CD14-positive monocyte (primary cell): ENCODE measurements around the gene RANBP10. TPM values are rescaled to one million over a fixed set of nuclear protein-coding genes. Genes with fewer than 3 reads are reported as not detected.

Experiments
- DNase-seq, 3 donors: peaks; one replicate each; pipeline ENCODE4 v3.0.0-alpha.2; 2011 to 2022
- H2AFZ ChIP-seq: 2 replicates; pipeline ENCODE4 v1.6.0; 2012; ENCODE audit warnings: mild to moderate bottlenecking, low read depth, low read length, inconsistent platforms; ENCODE audit not compliant: insufficient read depth, poor library complexity, severe bottlenecking
- H3K27ac ChIP-seq, 2 donors: 1 replicate in 1 of 2; 2 replicates in 1 of 2; pipeline ENCODE4 v1.5.1; 2012 to 2013; ENCODE audit warnings: low read length in 2 of 2, control low read depth in 1 of 2, inconsistent platforms in 1 of 2, low read depth in 1 of 2, mild to moderate bottlenecking in 1 of 2
- H3K27me3 ChIP-seq, 2 donors: one replicate each; pipeline versions ENCODE4 v1.6.0 to v1.6.1; 2011 to 2013; ENCODE audit warnings: low read length in 2 of 2; ENCODE audit not compliant: control insufficient read depth in 2 of 2, insufficient read depth in 2 of 2
- H3K36me3 ChIP-seq, 2 donors: replicated peaks in 1 of 2; 1 replicate in 1 of 2; 2 replicates in 1 of 2; pipeline versions ENCODE4 v1.5.1 to v1.6.1; 2012 to 2013; ENCODE audit warnings: low read length in 2 of 2, control low read depth in 1 of 2, inconsistent platforms in 1 of 2, mild to moderate bottlenecking in 1 of 2; ENCODE audit not compliant: insufficient read depth in 2 of 2, control insufficient read depth in 1 of 2
- H3K4me1 ChIP-seq, 2 donors: 1 replicate in 1 of 2; 2 replicates in 1 of 2; pipeline versions ENCODE4 v1.5.1 to v1.6.1; 2012 to 2013; ENCODE audit warnings: low read length in 2 of 2, control low read depth in 1 of 2, inconsistent platforms in 1 of 2, mild to moderate bottlenecking in 1 of 2, moderate library complexity in 1 of 2; ENCODE audit not compliant: insufficient read depth in 2 of 2, control insufficient read depth in 1 of 2
- H3K4me2 ChIP-seq: replicated peaks from 2 replicates; pipeline ENCODE3; 2012; ENCODE audit warnings: low read length, moderate library complexity, mild to moderate bottlenecking; ENCODE audit not compliant: poor library complexity, severe bottlenecking; ENCODE audit errors: extremely low read depth
- H3K4me3 ChIP-seq, 3 experiments: fragments of 200-600 bp in 1 of 3; sonication (generic) in 1 of 3; replicated peaks in 1 of 3; 1 replicate in 2 of 3; 2 replicates in 1 of 3; pipeline ENCODE4 v1.5.1; 2011 to 2013; ENCODE audit warnings: low read length in 3 of 3, mild to moderate bottlenecking in 3 of 3, control low read depth in 2 of 3, low read depth in 2 of 3, inconsistent platforms in 1 of 3, moderate library complexity in 1 of 3
- H3K79me2 ChIP-seq: 2 replicates; pipeline ENCODE4 v1.6.0; 2012; ENCODE audit warnings: mild to moderate bottlenecking, control low read depth, inconsistent platforms, low read length, moderate library complexity; ENCODE audit not compliant: insufficient read depth
- H3K9ac ChIP-seq: 2 replicates; pipeline ENCODE4 v1.6.0; 2017; ENCODE audit warnings: low read length, mild to moderate bottlenecking; ENCODE audit not compliant: insufficient read depth, poor library complexity, severe bottlenecking
- H3K9me3 ChIP-seq, 2 donors: replicated peaks in 1 of 2; 1 replicate in 1 of 2; 2 replicates in 1 of 2; pipeline versions ENCODE4 v1.5.1 to v1.6.1; 2012 to 2013; ENCODE audit warnings: low read length in 2 of 2, control low read depth in 1 of 2; ENCODE audit not compliant: control insufficient read depth in 1 of 2, insufficient read depth in 1 of 2
- H4K20me1 ChIP-seq: 2 replicates; pipeline ENCODE4 v1.6.0; 2012; ENCODE audit warnings: mild to moderate bottlenecking, low read length, control low read depth, moderate library complexity; ENCODE audit not compliant: insufficient read depth
- H3K27ac Mint-ChIP-seq, 7 donors: one replicate each; pipeline ENCODE4 v1.8.0; 2020; ENCODE audit warnings: mild to moderate bottlenecking in 7 of 7, mixed read lengths in 7 of 7, moderate library complexity in 6 of 7, inconsistent platforms in 2 of 7
- H3K27me3 Mint-ChIP-seq, 3 donors: one replicate each; pipeline ENCODE4 v1.8.0; 2021 to 2022; ENCODE audit warnings: low read depth in 3 of 3, mild to moderate bottlenecking in 3 of 3, mixed read lengths in 3 of 3, moderate library complexity in 3 of 3, inconsistent platforms in 1 of 3
- H3K36me3 Mint-ChIP-seq, 2 donors: one replicate each; pipeline ENCODE4 v1.8.0; 2020; ENCODE audit warnings: mixed read lengths in 2 of 2, inconsistent platforms in 1 of 2, mild to moderate bottlenecking in 1 of 2
- H3K4me1 Mint-ChIP-seq: one replicate; pipeline ENCODE4 v1.8.0; 2020; ENCODE audit warnings: mild to moderate bottlenecking, mixed read lengths
- H3K4me3 Mint-ChIP-seq, 2 donors: one replicate each; pipeline ENCODE4 v1.8.0; 2020; ENCODE audit warnings: mild to moderate bottlenecking in 2 of 2, mixed read lengths in 2 of 2, moderate library complexity in 1 of 2
- H3K9me3 Mint-ChIP-seq, 7 donors: one replicate each; pipeline ENCODE4 v1.8.0; 2020 to 2022; ENCODE audit warnings: mixed read lengths in 7 of 7, mild to moderate bottlenecking in 6 of 7, moderate library complexity in 6 of 7, inconsistent platforms in 2 of 7
- WGBS: methylation state at CpG from one replicate; pipeline ENCODE4 v1.1.5; 2013; ENCODE audit warnings: missing lambda C conversion rate; ENCODE audit not compliant: insufficient coverage; 5-methylcytosine and 5-hydroxymethylcytosine counted together
- intact Hi-C, 2 donors: fragments of 100-400 bp; cut with micrococcal nuclease; formaldehyde crosslinking; loops; one replicate each; pipeline versions ENCODE4 v1.15.0 to v1.15.1; 2023
- polyA plus RNA-seq, 3 donors: library from polyadenylated mRNA; depleted of rRNA in 1 of 3; unstranded in 2 of 3; stranded (reverse) in 1 of 3; fragments of 300-500 nt in 2 of 3; fragments of >200 nt in 1 of 3; fragmentation: Illumina TruSeq in 2 of 3; gene quantifications; 1 replicate in 2 of 3; 2 replicates in 1 of 3; pipeline ENCODE4 v1.2.3, GENCODE V29; 2012 to 2021
- TF ChIP-seq, protein P1 (sequence below): fragments of 200-600 bp; IDR thresholded peaks from one replicate; pipeline ENCODE4 v1.8.0; 2022; ENCODE audit warnings: antibody characterized with exemption, mild to moderate bottlenecking

The RANBP10 gene
- polyA plus RNA-seq, 3 donors: 6.4 to 16.7 (median 6.6) TPM

DNA sequence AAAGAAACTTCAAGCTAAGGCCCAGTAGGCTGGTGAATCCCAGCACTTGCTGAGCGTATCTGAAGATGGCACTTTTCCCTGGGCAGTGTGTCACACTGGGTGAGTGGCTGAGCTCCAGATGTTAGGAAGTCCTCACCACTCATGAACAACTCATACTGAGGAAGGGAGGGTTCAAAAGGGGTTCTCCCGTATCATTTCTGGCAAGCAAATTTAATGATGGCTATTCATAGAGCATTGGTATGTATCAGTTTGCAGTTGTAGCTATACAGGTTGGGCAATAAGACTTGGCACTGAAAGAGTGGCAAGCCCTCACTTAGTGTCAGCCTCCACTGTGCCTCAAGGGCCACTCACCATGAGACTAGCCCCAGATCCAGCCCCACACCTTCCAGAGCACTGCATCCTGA, 98.0 kb downstream of the RANBP10 start:
- no peak overlapping the region for H2AFZ ChIP-seq
- peaks cover 4 to 5% of the 10 kb centered on the region in 2 donors for H3K4me1 ChIP-seq
- H4K20me1 ChIP-seq: peaks cover 4% of the 10 kb centered on the region
- H3K36me3 Mint-ChIP-seq: peaks cover 3 to 7% of the 10 kb centered on the region in 2 donors
- H3K4me1 Mint-ChIP-seq: peaks cover 9% of the 10 kb centered on the region
- TF ChIP-seq, protein P1, sequence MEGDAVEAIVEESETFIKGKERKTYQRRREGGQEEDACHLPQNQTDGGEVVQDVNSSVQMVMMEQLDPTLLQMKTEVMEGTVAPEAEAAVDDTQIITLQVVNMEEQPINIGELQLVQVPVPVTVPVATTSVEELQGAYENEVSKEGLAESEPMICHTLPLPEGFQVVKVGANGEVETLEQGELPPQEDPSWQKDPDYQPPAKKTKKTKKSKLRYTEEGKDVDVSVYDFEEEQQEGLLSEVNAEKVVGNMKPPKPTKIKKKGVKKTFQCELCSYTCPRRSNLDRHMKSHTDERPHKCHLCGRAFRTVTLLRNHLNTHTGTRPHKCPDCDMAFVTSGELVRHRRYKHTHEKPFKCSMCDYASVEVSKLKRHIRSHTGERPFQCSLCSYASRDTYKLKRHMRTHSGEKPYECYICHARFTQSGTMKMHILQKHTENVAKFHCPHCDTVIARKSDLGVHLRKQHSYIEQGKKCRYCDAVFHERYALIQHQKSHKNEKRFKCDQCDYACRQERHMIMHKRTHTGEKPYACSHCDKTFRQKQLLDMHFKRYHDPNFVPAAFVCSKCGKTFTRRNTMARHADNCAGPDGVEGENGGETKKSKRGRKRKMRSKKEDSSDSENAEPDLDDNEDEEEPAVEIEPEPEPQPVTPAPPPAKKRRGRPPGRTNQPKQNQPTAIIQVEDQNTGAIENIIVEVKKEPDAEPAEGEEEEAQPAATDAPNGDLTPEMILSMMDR: no peak
- no peak for DNase-seq
- no peaks in the 10 kb centered on the region for H3K27me3 ChIP-seq
- intact Hi-C loops: no loop called here
- H3K4me2 ChIP-seq: no peak overlapping the region
- H3K27ac ChIP-seq: no peak overlapping the region
- no peaks in the 10 kb centered on the region for H3K27me3 Mint-ChIP-seq
- H3K27ac Mint-ChIP-seq: no peak overlapping the region
- no CpG with 5 or more reads among the region's 2 CpGs for WGBS
- H3K9me3 Mint-ChIP-seq: peaks cover 0 to 1% (median 0%) of the 10 kb centered on the region in 7 donors
- no peaks in the 10 kb centered on the region for H3K9me3 ChIP-seq
- H3K36me3 ChIP-seq: no peaks in the 10 kb centered on the region
- no peak overlapping the region for H3K9ac ChIP-seq
- peaks cover 20% of the 10 kb centered on the region for H3K79me2 ChIP-seq
- H3K4me3 Mint-ChIP-seq: no peak overlapping the region
- no peak overlapping the region for H3K4me3 ChIP-seq

DNA sequence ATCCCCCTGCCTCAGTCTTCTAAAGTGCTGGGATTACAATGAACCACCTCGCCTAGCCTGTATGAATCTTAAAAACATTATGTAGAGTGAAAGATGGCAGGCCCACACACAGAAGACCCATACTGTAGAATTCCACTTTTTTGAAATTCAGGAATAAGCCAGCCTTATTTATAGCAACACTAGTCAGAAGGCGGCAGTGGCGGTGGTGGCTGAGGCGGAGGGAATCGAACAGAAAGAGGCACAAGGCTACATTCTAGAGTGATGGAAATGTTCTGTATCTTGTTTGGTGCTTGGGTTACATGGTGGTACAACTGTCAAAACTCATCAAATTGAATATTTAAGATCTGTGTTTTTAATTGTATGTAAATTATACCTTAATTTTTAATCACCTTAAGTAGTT, 98.6 kb downstream of the RANBP10 start:
- Mint-ChIP-seq H3K4me1 (peaks cover 5% of the 10 kb centered on the region), H3K27ac (no peak overlapping the region), H3K27me3 (no peaks in the 10 kb centered on the region), H3K9me3 (peaks cover 0 to 1% (median 0%) of the 10 kb centered on the region in 7 donors), H3K4me3 (no peak overlapping the region), H3K36me3 (peaks cover 3 to 7% of the 10 kb centered on the region in 2 donors)
- DNase-seq: no peak
- no peaks in the 10 kb centered on the region for H4K20me1 ChIP-seq
- no peak overlapping the region for H3K4me2 ChIP-seq
- TF ChIP-seq, protein P1: no peak
- no peak overlapping the region for H3K9ac ChIP-seq
- intact Hi-C loops: no loop called here
- no peaks in the 10 kb centered on the region for H3K4me1 ChIP-seq
- H3K4me3 ChIP-seq: no peak overlapping the region
- WGBS: no CpG with 5 or more reads among the region's 5 CpGs
- no peaks in the 10 kb centered on the region for H3K27me3 ChIP-seq
- H3K27ac ChIP-seq: no peak overlapping the region
- H3K36me3 ChIP-seq: no peaks in the 10 kb centered on the region
- no peak overlapping the region for H2AFZ ChIP-seq
- H3K9me3 ChIP-seq: no peaks in the 10 kb centered on the region
- H3K79me2 ChIP-seq: peaks cover 15% of the 10 kb centered on the region
